Measurements from ENCODE around the gene GALNT17.

GRCh38 chr7:71322201-71322600 is 190.3 kb downstream of the GALNT17 start:
- TF ChIP-seq POLR2A (IDR thresholded peaks at IDR 0.05): no peak
- TF ChIP-seq, protein P1, sequence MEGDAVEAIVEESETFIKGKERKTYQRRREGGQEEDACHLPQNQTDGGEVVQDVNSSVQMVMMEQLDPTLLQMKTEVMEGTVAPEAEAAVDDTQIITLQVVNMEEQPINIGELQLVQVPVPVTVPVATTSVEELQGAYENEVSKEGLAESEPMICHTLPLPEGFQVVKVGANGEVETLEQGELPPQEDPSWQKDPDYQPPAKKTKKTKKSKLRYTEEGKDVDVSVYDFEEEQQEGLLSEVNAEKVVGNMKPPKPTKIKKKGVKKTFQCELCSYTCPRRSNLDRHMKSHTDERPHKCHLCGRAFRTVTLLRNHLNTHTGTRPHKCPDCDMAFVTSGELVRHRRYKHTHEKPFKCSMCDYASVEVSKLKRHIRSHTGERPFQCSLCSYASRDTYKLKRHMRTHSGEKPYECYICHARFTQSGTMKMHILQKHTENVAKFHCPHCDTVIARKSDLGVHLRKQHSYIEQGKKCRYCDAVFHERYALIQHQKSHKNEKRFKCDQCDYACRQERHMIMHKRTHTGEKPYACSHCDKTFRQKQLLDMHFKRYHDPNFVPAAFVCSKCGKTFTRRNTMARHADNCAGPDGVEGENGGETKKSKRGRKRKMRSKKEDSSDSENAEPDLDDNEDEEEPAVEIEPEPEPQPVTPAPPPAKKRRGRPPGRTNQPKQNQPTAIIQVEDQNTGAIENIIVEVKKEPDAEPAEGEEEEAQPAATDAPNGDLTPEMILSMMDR (IDR thresholded peaks at IDR 0.05): no peak
